Thoracic aorta (tissue), 2 donors: ENCODE measurements around the gene XK. TPM values are rescaled to one million over a fixed set of nuclear protein-coding genes. Genes with fewer than 3 reads are reported as not detected.

Source experiments
- ATAC-seq: fragments of 150-250 bp; one replicate; pipeline ENCODE4 v1.8.0; 2017; ENCODE audit warnings: low read depth; ENCODE audit not compliant: insufficient number of reproducible peaks, low FRiP score
- DNase-seq: peaks from one replicate; pipeline ENCODE4 v3.0.0-alpha.2; 2020; ENCODE audit warnings: low spot score
- H3K27ac ChIP-seq, 2 donors: fragments of 200-600 bp; sonication (generic); 1 replicate in 1 of 2; 2 replicates in 1 of 2; pipeline ENCODE4 v1.5.1; 2016; ENCODE audit warnings: mild to moderate bottlenecking in 2 of 2, moderate library complexity in 2 of 2
- H3K27me3 ChIP-seq: fragments of 200-600 bp; sonication (generic); replicated peaks from 2 replicates; pipeline ENCODE4 v1.6.0; 2016; ENCODE audit warnings: mild to moderate bottlenecking; ENCODE audit not compliant: insufficient read depth
- H3K36me3 ChIP-seq: fragments of 200-600 bp; sonication (generic); one replicate; pipeline ENCODE4 v1.5.1; 2016
- H3K4me1 ChIP-seq, 2 donors: fragments of 200-600 bp; sonication (generic); 1 replicate in 1 of 2; 2 replicates in 1 of 2; pipeline versions ENCODE4 v1.5.1 to v1.6.0; 2016; ENCODE audit warnings: low read depth in 2 of 2, mild to moderate bottlenecking in 1 of 2; ENCODE audit not compliant: control insufficient read depth in 1 of 2
- H3K4me3 ChIP-seq: fragments of 200-600 bp; sonication (generic); 2 replicates; pipeline ENCODE4 v1.5.1; 2016; ENCODE audit warnings: mild to moderate bottlenecking
- H3K9me3 ChIP-seq: fragments of 200-600 bp; sonication (generic); 2 replicates; pipeline ENCODE4 v1.5.1; 2016
- total RNA-seq, 2 donors: library from RNA; depleted of rRNA; stranded (reverse); fragments of >200 nt; gene quantifications; one replicate each; pipeline versions ENCODE4 v1.1.0 to v1.2.3, GENCODE V29; 2016
- TF ChIP-seq, protein P1 (sequence below): fragments of 200-600 bp; sonication (generic); IDR thresholded peaks from one replicate; pipeline ENCODE4 v1.5.1; 2019; ENCODE audit warnings: antibody characterized with exemption

Gene XK
- total RNA-seq, 2 donors from 2014 or later = 1.5 to 1.6 TPM

DNA sequence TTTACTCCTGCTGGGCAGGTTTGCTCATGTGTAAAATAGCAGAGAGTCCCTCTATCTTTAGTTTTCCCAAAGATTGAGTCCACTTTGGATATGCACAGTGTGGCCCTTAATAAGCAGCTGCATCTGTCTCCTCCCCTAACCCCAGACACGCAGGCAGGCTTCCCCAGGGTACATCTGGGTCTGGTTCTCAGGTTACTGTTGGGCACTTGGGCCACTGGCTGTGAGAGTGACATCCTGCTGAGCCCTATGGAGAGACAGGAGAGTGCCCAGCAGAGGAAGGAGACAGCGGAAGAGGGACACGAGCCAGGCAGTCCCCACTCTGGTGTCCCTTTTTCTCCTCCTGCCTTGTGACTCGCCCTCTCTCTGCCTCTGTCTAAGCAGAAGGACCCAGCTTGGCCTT, 16.0 kb downstream of the XK start:
- H3K4me3 ChIP-seq = no peak overlapping the region
- no peak for ATAC-seq
- H3K4me1 ChIP-seq = no peaks in the 10 kb centered on the region
- TF ChIP-seq, protein P1, sequence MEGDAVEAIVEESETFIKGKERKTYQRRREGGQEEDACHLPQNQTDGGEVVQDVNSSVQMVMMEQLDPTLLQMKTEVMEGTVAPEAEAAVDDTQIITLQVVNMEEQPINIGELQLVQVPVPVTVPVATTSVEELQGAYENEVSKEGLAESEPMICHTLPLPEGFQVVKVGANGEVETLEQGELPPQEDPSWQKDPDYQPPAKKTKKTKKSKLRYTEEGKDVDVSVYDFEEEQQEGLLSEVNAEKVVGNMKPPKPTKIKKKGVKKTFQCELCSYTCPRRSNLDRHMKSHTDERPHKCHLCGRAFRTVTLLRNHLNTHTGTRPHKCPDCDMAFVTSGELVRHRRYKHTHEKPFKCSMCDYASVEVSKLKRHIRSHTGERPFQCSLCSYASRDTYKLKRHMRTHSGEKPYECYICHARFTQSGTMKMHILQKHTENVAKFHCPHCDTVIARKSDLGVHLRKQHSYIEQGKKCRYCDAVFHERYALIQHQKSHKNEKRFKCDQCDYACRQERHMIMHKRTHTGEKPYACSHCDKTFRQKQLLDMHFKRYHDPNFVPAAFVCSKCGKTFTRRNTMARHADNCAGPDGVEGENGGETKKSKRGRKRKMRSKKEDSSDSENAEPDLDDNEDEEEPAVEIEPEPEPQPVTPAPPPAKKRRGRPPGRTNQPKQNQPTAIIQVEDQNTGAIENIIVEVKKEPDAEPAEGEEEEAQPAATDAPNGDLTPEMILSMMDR = no peak
- no peak for DNase-seq
- no peaks in the 10 kb centered on the region for H3K9me3 ChIP-seq
- H3K27me3 ChIP-seq = no peaks in the 10 kb centered on the region
- H3K36me3 ChIP-seq = no peaks in the 10 kb centered on the region
- H3K27ac ChIP-seq = no peak overlapping the region

DNA sequence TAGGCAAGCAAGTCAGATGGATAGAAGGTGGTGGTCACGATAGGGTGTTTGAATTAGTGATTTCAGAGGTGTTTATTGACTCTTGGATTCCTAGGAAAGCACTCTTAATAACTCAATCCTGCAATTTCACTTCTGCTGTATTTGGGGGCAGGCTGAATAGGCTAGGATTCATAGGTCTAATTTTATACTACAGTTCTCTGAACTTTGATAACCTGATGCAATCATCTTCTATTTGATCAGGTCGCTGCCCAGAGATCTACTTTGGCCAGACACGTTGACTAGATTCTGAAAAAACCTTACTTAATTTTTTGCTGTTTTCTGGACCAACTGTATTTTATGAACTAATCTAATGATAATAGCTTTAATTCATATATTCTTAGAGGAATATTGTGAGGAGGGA, 26.4 kb downstream of the XK start:
- ATAC-seq (no peak), DNase-seq (no peak)
- H3K4me1 ChIP-seq = peaks cover 0 to 8% of the 10 kb centered on the region in 2 donors
- no peak overlapping the region for H3K27ac ChIP-seq
- H3K4me3 ChIP-seq = no peak overlapping the region
- TF ChIP-seq, protein P1 = no peak
- H3K36me3 ChIP-seq = no peaks in the 10 kb centered on the region
- no peaks in the 10 kb centered on the region for H3K27me3 ChIP-seq
- H3K9me3 ChIP-seq = no peaks in the 10 kb centered on the region

DNA sequence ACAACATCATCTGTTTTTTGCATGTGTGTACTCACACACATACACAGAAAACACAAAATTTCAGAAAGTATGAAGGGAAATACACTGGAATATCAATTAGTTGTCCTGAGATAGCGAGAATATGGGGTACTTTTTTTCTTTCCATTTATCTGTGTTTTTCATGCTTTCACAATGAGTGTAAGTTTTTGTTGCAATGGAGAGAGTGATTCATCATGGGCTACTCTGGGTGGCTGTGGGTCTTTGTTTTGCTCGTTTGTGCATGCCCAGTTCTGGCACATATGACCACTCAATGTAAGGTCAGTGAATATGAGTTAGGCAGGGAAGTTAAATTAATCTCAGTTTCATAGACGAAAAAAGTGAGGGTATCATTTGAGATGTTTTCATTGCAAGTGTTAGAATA, 26.9 kb downstream of the XK start:
- DNase-seq (no peak), ATAC-seq (peak; percentile 60)
- H3K27ac ChIP-seq = no peak overlapping the region
- H3K4me1 ChIP-seq = peaks cover 0 to 8% of the 10 kb centered on the region in 2 donors
- TF ChIP-seq, protein P1 = no peak
- no peak overlapping the region for H3K4me3 ChIP-seq
- no peaks in the 10 kb centered on the region for H3K27me3 ChIP-seq
- no peaks in the 10 kb centered on the region for H3K36me3 ChIP-seq
- H3K9me3 ChIP-seq = no peaks in the 10 kb centered on the region

DNA sequence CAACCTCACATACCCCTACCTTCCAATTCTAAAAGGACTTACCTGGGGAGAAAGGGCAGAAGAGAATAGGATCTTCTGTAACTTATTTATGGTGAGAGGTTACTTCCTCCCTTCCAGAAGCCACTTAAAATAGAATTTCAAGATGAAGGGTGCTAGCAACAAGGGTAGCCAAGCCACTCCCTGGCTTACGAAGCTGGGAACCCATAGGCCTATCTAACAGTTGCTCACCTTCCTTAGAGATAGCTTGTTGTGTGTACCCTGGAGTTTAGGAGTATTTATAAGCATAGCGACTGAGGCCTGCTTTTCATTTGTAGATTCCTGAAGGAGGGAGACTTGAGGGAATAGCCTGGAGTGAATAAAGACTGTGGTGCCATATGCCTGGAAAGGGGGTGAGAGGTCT, 28.9 kb downstream of the XK start:
- Histone ChIP-seq H3K36me3 (no peaks in the 10 kb centered on the region), H3K27me3 (no peaks in the 10 kb centered on the region), H3K4me3 (no peak overlapping the region), H3K4me1 (peaks cover 0 to 8% of the 10 kb centered on the region in 2 donors), H3K27ac (no peak overlapping the region), H3K9me3 (no peaks in the 10 kb centered on the region)
- DNase-seq = no peak
- ATAC-seq = no peak
- TF ChIP-seq, protein P1 = no peak

DNA sequence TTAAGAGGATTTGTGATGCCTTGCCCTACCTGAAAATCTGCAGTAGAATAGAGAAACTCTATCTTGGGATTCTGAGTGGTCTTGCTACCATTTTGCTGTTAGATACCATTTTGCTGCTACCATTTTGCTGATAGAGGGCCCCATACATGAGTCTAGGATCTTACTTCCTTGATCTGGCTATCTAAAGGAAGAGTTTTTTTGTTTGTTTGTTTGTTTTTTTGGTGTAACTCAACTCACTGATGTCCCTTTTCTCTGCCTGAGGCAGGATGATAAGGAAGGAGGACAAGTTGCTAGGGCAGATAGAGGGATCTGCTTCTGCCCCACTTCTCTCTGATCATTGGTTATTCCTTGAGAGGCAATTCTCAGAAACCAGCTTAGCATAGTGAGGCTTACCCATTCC, 31.0 kb downstream of the XK start:
- H3K9me3 ChIP-seq = no peaks in the 10 kb centered on the region
- H3K4me3 ChIP-seq = no peak overlapping the region
- DNase-seq = no peak
- H3K27me3 ChIP-seq = no peaks in the 10 kb centered on the region
- TF ChIP-seq, protein P1 = no peak
- no peak overlapping the region for H3K27ac ChIP-seq
- no peaks in the 10 kb centered on the region for H3K36me3 ChIP-seq
- peaks cover 0 to 8% of the 10 kb centered on the region in 2 donors for H3K4me1 ChIP-seq
- ATAC-seq = no peak
